ENCODE data around the gene TRIM8.

The TRIM8 gene

GRCh38 chr10:102631525-102632393 lies 12.5 kb upstream of the TRIM8 start:
- FAIRE-seq (no peak), DNase-seq (ENCODE audit: insufficient read length, low spot score) (no peak)

- DNase-seq (ENCODE audit: insufficient read length, low spot score), result no peak
- FAIRE-seq, result no peak
Measured at GRCh38 chr10:102632394-102633111, 11.7 kb upstream of the TRIM8 start.

GRCh38 chr10:102633287-102633686 lies 11.0 kb upstream of the TRIM8 start:
- no peak for DNase-seq (ENCODE audit: insufficient read length, low spot score)

GRCh38 chr10:102633848-102634247 lies 10.4 kb upstream of the TRIM8 start:
- FAIRE-seq, result peak; percentile 33
- DNase-seq (ENCODE audit: insufficient read length, low spot score), result no peak

More at GRCh38 chr10:102633287-102633686, 11.0 kb upstream of the TRIM8 start:
- no peak for FAIRE-seq

GRCh38 chr10:102634686-102635085 lies 9.6 kb upstream of the TRIM8 start:
- DNase-seq (ENCODE audit: insufficient read length, low spot score) (no peak), FAIRE-seq (no peak)

- DNase-seq (ENCODE audit: insufficient read length, low spot score), result no peak
- no peak for FAIRE-seq
Measured at GRCh38 chr10:102635377-102635776, 8.9 kb upstream of the TRIM8 start.

- FAIRE-seq (no peak), DNase-seq (ENCODE audit: insufficient read length, low spot score) (no peak)
Measured at GRCh38 chr10:102639537-102639936, 4.7 kb upstream of the TRIM8 start.

GRCh38 chr10:102641402-102641801 lies 2.9 kb upstream of the TRIM8 start:
- DNase-seq (ENCODE audit: insufficient read length, low spot score), result no peak

GRCh38 chr10:102641880-102642735 lies 2.2 kb upstream of the TRIM8 start:
- peak; percentile 80 for FAIRE-seq

More at GRCh38 chr10:102641402-102641801, 2.9 kb upstream of the TRIM8 start:
- FAIRE-seq, result no peak

GRCh38 chr10:102642736-102643335 lies 1.4 kb upstream of the TRIM8 start:
- DNase-seq (ENCODE audit: insufficient read length, low spot score) (no peak), FAIRE-seq (no peak)

More at GRCh38 chr10:102641880-102642735, 2.2 kb upstream of the TRIM8 start:
- peak; percentile 88 for DNase-seq (ENCODE audit: insufficient read length, low spot score)

GRCh38 chr10:102643336-102644065 lies 778 bp upstream of the TRIM8 start:
- DNase-seq (ENCODE audit: insufficient read length, low spot score) (peak; percentile 50), FAIRE-seq (no peak)

- FAIRE-seq, result peak; percentile 92
- DNase-seq (ENCODE audit: insufficient read length, low spot score), result no peak
Measured at GRCh38 chr10:102644646-102645387, 538 bp downstream of the TRIM8 start.

- no peak for DNase-seq (ENCODE audit: insufficient read length, low spot score)
- FAIRE-seq, result peak; percentile 52
Measured at GRCh38 chr10:102645388-102645740, 1.1 kb downstream of the TRIM8 start.

- FAIRE-seq (peak; percentile 90), DNase-seq (ENCODE audit: insufficient read length, low spot score) (peak; percentile 74)
Measured at GRCh38 chr10:102645741-102646609, 1.7 kb downstream of the TRIM8 start.

- DNase-seq (ENCODE audit: insufficient read length, low spot score) (no peak), FAIRE-seq (no peak)
Measured at GRCh38 chr10:102646610-102647442, 2.5 kb downstream of the TRIM8 start.

- FAIRE-seq (no peak), DNase-seq (ENCODE audit: insufficient read length, low spot score) (no peak)
Measured at GRCh38 chr10:102647443-102648268, 3.4 kb downstream of the TRIM8 start.

Data from HTR-8/SVneo (cell line).